ENCODE measurements around the gene OR52E6.

OR52E6 gene

GRCh38 chr11:5791165-5791564, 50.5 kb downstream of the OR52E6 start, which contains the start of gene OR52N1:
Gene OR52N1, minus strand, starts transcription at chr11:5791265. Its CDS starts 2,449 bp downstream, at chr11:5788816.
- no peak for DNase-seq
